GM12891 (cell line): ENCODE data around the gene SLCO4A1.

Experiments
- PAX5 ChIP-seq: IDR thresholded peaks from 2 replicates; pipeline ENCODE4 v1.6.1; 2011; ENCODE audit warnings: low read length, moderate library complexity, mild to moderate bottlenecking; ENCODE audit not compliant: insufficient read depth, severe bottlenecking
- POLR2A ChIP-seq: IDR thresholded peaks from 2 replicates; pipeline ENCODE4 v1.6.1; 2011; ENCODE audit warnings: low read depth, low read length, control low read depth
- POLR2AphosphoS5 ChIP-seq: IDR thresholded peaks from 2 replicates; pipeline ENCODE4 v1.6.1; 2011; ENCODE audit warnings: low read depth, low read length, control low read depth
- POU2F2 ChIP-seq: IDR thresholded peaks from 2 replicates; pipeline ENCODE4 v1.6.1; 2011; ENCODE audit warnings: low read depth, mild to moderate bottlenecking, control low read depth, low read length, moderate library complexity
- SPI1 ChIP-seq: IDR thresholded peaks from 2 replicates; pipeline ENCODE4 v1.6.1; 2011; ENCODE audit warnings: low read depth, low read length, control low read depth
- TAF1 ChIP-seq: IDR thresholded peaks from 2 replicates; pipeline ENCODE4 v1.6.1; 2011; ENCODE audit warnings: low read depth, low read length, control low read depth

- TF ChIP-seq TAF1 (no peak), POLR2AphosphoS5 (no peak), POLR2A (no peak), SPI1 (no peak), PAX5 (no peak), POU2F2 (no peak)
Measured at GRCh38 chr20:62697468-62697912, 55.2 kb downstream of the SLCO4A1 start.
